GM12865 (cell line): ENCODE data around the gene CHAF1B.

ENCODE experiments used
- DNase-seq: peaks from one replicate; pipeline ENCODE4 v3.0.0; 2010; ENCODE audit warnings: low read depth
- H3K4me3 ChIP-seq: 2 replicates; pipeline ENCODE4 v1.5.1; 2011; ENCODE audit warnings: mild to moderate bottlenecking, low read depth, low read length, control low read depth
- TF ChIP-seq, protein P1 (sequence below): IDR thresholded peaks from 2 replicates; pipeline ENCODE4 v1.5.1; 2011; ENCODE audit warnings: low read length, control low read depth, low read depth, inconsistent platforms; ENCODE audit not compliant: insufficient read depth; ENCODE audit errors: missing control alignments

The CHAF1B gene

DNA sequence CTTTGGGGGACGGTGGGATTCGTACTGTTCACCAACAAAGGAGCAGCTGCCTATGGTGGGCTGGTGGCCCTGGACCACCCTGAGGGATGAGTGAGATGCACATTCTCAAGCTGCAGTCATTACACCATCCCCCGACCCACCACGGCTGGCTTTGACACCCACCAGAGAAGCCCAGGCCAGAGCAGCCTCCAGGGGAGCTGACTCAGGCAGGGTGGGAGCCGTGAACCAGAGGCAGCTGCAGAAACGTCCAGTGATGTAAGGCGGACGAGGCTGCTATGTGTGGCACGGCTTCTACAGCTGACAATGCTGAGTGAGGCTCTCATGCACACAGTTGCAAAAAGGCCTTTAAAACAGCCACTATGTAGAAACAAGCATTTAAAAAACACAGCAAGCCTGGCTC lies 40.1 kb downstream of the CHAF1B start:
- H3K4me3 ChIP-seq, result no peak overlapping the region
- TF ChIP-seq, protein P1, sequence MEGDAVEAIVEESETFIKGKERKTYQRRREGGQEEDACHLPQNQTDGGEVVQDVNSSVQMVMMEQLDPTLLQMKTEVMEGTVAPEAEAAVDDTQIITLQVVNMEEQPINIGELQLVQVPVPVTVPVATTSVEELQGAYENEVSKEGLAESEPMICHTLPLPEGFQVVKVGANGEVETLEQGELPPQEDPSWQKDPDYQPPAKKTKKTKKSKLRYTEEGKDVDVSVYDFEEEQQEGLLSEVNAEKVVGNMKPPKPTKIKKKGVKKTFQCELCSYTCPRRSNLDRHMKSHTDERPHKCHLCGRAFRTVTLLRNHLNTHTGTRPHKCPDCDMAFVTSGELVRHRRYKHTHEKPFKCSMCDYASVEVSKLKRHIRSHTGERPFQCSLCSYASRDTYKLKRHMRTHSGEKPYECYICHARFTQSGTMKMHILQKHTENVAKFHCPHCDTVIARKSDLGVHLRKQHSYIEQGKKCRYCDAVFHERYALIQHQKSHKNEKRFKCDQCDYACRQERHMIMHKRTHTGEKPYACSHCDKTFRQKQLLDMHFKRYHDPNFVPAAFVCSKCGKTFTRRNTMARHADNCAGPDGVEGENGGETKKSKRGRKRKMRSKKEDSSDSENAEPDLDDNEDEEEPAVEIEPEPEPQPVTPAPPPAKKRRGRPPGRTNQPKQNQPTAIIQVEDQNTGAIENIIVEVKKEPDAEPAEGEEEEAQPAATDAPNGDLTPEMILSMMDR, result no peak
- DNase-seq, result no peak

DNA sequence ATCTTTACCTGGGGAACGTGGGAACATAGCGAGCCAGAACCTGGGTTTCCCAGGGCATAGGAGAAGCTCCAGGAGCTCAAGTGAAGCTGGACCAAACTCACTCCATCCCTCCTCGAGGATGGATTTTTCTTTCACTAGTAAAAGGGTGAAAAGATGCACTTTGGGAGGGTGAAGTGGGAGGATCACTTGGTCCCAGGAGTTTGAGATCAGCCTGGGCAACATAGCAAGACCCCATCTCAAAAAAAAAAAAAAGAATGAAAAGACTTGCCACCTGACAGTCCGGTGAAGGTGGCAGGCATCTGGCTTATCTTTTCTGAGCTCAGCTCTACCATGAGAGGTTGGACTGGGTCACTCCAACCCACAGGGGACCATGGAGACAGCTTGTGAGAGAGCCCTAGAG lies 42.3 kb downstream of the CHAF1B start:
- DNase-seq, result no peak
- H3K4me3 ChIP-seq, result no peak overlapping the region
- TF ChIP-seq, protein P1, result no peak

DNA sequence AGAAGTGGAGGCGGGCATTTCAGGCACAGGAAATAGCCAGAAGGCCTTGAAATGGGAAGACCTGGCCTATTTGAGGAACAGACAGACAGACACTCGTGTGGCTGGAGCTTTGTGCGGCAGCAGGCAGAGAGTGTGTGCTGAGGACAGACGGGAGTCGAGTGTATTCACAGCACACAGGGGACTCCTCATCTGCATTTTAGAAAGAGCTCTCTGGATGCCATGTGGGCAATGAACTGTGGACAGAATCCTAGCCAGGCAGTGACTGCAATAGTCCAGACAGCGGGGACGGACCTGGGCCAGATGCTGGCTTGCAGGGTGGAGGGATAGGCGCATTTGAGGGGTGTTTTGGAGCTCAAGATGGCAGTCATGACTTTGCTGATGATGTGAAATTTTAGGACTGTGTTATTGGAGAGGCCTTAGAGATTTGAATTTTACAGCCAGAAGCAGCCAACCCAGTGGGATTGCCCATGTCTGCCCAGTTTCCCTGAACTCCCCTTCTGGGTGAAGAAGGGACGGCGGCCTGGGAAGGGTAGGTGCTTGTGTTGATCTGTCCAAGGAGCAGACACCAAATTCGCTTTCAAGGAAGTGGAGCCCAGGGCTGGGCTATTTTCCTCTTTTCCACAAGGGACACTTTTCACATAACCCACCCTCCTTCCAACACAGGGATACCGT lies 43.7 kb downstream of the CHAF1B start:
- TF ChIP-seq, protein P1, result no peak
- no peak overlapping the region for H3K4me3 ChIP-seq
- DNase-seq, result no peak

DNA sequence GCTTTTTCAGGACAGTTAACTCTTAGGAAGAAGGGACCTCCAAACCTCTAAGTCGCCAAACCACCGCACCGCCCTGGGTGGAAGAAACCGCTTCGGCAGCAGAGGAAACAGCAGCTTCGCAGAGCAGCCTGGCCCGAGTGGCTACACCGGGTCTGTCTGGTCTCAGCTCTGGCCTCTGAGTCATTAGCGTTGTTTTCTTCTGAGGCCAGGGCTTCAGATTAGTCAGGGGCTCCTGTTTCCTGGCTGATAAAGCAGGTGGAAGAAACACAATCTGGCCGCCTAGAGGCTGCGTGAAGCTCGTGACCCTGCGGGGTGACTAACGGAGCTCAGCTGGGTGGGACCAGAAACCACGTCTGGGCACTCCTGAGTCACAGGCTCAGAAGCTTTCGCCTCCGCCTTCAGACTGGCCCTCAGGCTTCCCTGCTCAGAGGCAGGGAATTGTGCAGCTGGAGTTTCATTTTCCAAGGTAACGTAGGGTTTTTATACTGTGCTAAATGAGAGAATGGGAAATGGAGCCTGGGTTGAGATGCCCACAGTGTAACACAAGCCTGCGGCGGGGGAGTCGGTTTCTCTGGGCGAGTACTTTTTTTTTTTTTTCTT lies 44.9 kb downstream of the CHAF1B start:
- DNase-seq, result peak; percentile 88
- H3K4me3 ChIP-seq, result peak overlapping the region; percentile 36
- TF ChIP-seq, protein P1, result peak; percentile 21

DNA sequence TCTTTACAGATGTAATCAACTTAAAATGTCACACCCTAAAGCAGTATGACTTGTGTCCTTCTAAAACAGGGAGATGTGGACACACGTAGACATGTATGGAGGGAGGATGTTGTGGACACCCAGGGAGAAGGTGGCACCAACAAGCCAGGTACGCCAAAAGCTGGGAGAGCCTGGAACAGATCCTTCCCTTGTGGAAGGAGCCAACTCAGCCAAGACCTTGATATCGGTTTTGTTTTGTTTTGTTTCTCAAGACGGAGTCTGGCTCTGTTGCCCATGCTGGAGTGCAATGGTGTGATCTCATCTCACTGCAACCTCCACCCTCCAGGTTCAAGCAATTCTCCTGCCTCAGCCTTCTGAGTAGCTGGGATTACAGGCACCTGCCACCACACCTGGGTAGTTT lies 45.6 kb downstream of the CHAF1B start:
- H3K4me3 ChIP-seq, result no peak overlapping the region
- TF ChIP-seq, protein P1, result no peak
- DNase-seq, result no peak

DNA sequence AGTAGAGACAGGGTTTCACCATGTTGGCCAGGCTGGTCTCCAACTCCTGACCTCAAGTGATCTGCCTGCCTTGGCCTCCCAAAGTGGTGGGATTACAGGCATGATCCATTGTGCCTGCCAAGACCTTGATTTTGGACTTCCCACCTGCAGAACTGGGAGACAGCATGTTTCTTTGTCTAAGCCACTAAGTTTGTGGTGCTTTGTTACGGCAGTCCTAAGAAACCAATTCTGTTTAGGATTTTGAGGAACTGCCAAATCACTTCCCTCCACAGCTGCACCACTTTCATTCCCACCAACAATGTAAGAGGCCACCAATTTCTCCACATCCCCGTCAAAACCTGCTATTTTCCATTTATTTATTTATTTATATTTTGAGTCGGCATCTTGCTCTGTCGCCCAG lies 46.1 kb downstream of the CHAF1B start:
- H3K4me3 ChIP-seq, result no peak overlapping the region
- no peak for DNase-seq
- TF ChIP-seq, protein P1, result no peak
